OCI-LY7 (cell line): ENCODE measurements around the gene CBLL1.

Source experiments
- EZH2phosphoT487 ChIP-seq: fragments of 200-600 bp; sonication (generic); IDR thresholded peaks from 2 replicates; pipeline ENCODE4 v1.6.1; 2018; ENCODE audit warnings: low read depth, borderline replicate concordance, mild to moderate bottlenecking, mixed run types, antibody characterized with exemption, low read length, moderate library complexity, mixed read lengths
- TF ChIP-seq, protein P1 (sequence below): fragments of 200-600 bp; sonication (generic); conservative IDR thresholded peaks from 2 replicates; pipeline ENCODE4 v1.5.1; 2014; ENCODE audit warnings: mild to moderate bottlenecking, antibody characterized with exemption, low read length, moderate library complexity, mixed read lengths

GRCh38 chr7:107726356-107727130, 17.4 kb upstream of the CBLL1 start:
- TF ChIP-seq, protein P1, sequence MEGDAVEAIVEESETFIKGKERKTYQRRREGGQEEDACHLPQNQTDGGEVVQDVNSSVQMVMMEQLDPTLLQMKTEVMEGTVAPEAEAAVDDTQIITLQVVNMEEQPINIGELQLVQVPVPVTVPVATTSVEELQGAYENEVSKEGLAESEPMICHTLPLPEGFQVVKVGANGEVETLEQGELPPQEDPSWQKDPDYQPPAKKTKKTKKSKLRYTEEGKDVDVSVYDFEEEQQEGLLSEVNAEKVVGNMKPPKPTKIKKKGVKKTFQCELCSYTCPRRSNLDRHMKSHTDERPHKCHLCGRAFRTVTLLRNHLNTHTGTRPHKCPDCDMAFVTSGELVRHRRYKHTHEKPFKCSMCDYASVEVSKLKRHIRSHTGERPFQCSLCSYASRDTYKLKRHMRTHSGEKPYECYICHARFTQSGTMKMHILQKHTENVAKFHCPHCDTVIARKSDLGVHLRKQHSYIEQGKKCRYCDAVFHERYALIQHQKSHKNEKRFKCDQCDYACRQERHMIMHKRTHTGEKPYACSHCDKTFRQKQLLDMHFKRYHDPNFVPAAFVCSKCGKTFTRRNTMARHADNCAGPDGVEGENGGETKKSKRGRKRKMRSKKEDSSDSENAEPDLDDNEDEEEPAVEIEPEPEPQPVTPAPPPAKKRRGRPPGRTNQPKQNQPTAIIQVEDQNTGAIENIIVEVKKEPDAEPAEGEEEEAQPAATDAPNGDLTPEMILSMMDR: no peak
- no peak for TF ChIP-seq EZH2phosphoT487
